TTC549 (cell line): ENCODE results near the gene GOT2.
A peak's percentile ranks its signal among the peaks of the same experiment; 100 is the strongest.
"Not testable (repeated sequence)": the region's sequence is repeated elsewhere in the genome, so short reads cannot be mapped to it uniquely, and the experiment has no call there.

Source experiments
- FAIRE-seq: peaks from 2 replicates; lab custom pipeline; 2012; peaks lifted over from hg19 to GRCh38; lab: Jason Lieb, UNC

Gene GOT2

GRCh38 chr16:58717994-58718393 is 16.1 kb downstream of the GOT2 start:
- FAIRE-seq, result no peak

- FAIRE-seq, result no peak
These were observed 17.6 kb downstream of the GOT2 start for GRCh38 chr16:58716468-58716867.

- no peak for FAIRE-seq
These were observed 20.4 kb downstream of the GOT2 start for GRCh38 chr16:58713742-58714141.

GRCh38 chr16:58709333-58709732 is 24.8 kb downstream of the GOT2 start:
- FAIRE-seq, result no peak

- no peak for FAIRE-seq
These were observed 35.0 kb downstream of the GOT2 start for GRCh38 chr16:58699151-58699550.

GRCh38 chr16:58695368-58695767 is 38.7 kb downstream of the GOT2 start:
- no peak for FAIRE-seq

- no peak for FAIRE-seq
These were observed 41.7 kb downstream of the GOT2 start for GRCh38 chr16:58692450-58692849.

GRCh38 chr16:58686985-58687706 is 47.0 kb downstream of the GOT2 start:
- FAIRE-seq, result not testable (repeated sequence)

GRCh38 chr16:58685084-58685449 is 49.0 kb downstream of the GOT2 start:
- no peak for FAIRE-seq

GRCh38 chr16:58684354-58685083 is 49.6 kb downstream of the GOT2 start, which contains the start of gene SLC38A7:
SLC38A7 (minus strand) TSS chr16:58684770; CDS start chr16:58680126, 4,644 bp downstream.
- no peak for FAIRE-seq

- FAIRE-seq, result no peak
These were observed 50.1 kb downstream of the GOT2 start for GRCh38 chr16:58684001-58684353.

GRCh38 chr16:58679763-58680162 is 54.4 kb downstream of the GOT2 start:
- no peak for FAIRE-seq

- no peak for FAIRE-seq
These were observed 55.4 kb downstream of the GOT2 start for GRCh38 chr16:58678716-58679115.

GRCh38 chr16:58678269-58678668 is 55.8 kb downstream of the GOT2 start:
- no peak for FAIRE-seq

GRCh38 chr16:58670946-58671583 is 63.1 kb downstream of the GOT2 start:
- no peak for FAIRE-seq

GRCh38 chr16:58670177-58670576 is 63.9 kb downstream of the GOT2 start:
- FAIRE-seq, result no peak

GRCh38 chr16:58665200-58665599 is 68.9 kb downstream of the GOT2 start:
- no peak for FAIRE-seq

- peak; percentile 72 for FAIRE-seq
These were observed 72.8 kb downstream of the GOT2 start for GRCh38 chr16:58661199-58661830.

- not testable (repeated sequence) for FAIRE-seq
These were observed 74.2 kb downstream of the GOT2 start for GRCh38 chr16:58659911-58660310.

GRCh38 chr16:58658796-58659211 is 75.3 kb downstream of the GOT2 start:
- FAIRE-seq, result no peak
